RPMI8226 (cell line): ENCODE results near the gene IDE.
"Not testable (repeated sequence)": the region's sequence is repeated elsewhere in the genome, so short reads cannot be mapped to it uniquely, and the experiment has no call there.

Source experiments
- DNase-seq: peaks from one replicate; pipeline ENCODE4 v3.0.0-alpha.2; 2015

IDE gene

GRCh38 chr10:92573798-92574547 is at the start of gene IDE:
Gene IDE, minus strand, starts transcription at chr10:92574093. Its CDS starts 74 bp downstream, at chr10:92574019.
- peak; percentile 84 for DNase-seq

GRCh38 chr10:92619368-92619767 is 45.5 kb upstream of the IDE start:
- DNase-seq: no peak

- no peak for DNase-seq
Observed at GRCh38 chr10:92615515-92615914, 41.6 kb upstream of the IDE start.

- no peak for DNase-seq
Observed at GRCh38 chr10:92604841-92605240, 30.9 kb upstream of the IDE start.

- no peak for DNase-seq
Observed at GRCh38 chr10:92598321-92598720, 24.4 kb upstream of the IDE start.

- no peak for DNase-seq
Observed at GRCh38 chr10:92595505-92595904, 21.6 kb upstream of the IDE start.

- peak; percentile 10 for DNase-seq
Observed at GRCh38 chr10:92593619-92594588, 20.0 kb upstream of the IDE start.

GRCh38 chr10:92592761-92593618 is 19.1 kb upstream of the IDE start, which contains the start of gene KIF11:
Gene KIF11, plus strand, starts transcription at chr10:92593130. Its CDS starts 246 bp downstream, at chr10:92593376.
- DNase-seq: peak; percentile 96

- DNase-seq: peak; percentile 92
Observed at GRCh38 chr10:92591550-92592022, 17.7 kb upstream of the IDE start.

GRCh38 chr10:92590623-92591549 is 17.0 kb upstream of the IDE start:
- DNase-seq: peak; percentile 55

- not testable (repeated sequence) for DNase-seq
Observed at GRCh38 chr10:92582347-92582746, 8.5 kb upstream of the IDE start.

- no peak for DNase-seq
Observed at GRCh38 chr10:92575961-92576360, 2.1 kb upstream of the IDE start.

GRCh38 chr10:92574548-92575261 is 812 bp upstream of the IDE start:
- DNase-seq: peak; percentile 27

- peak; percentile 57 for DNase-seq
Observed at GRCh38 chr10:92573091-92573797, 649 bp downstream of the IDE start.

- DNase-seq: no peak
Observed at GRCh38 chr10:92572362-92573090, 1.4 kb downstream of the IDE start.

GRCh38 chr10:92571649-92572048 is 2.2 kb downstream of the IDE start:
- no peak for DNase-seq

- DNase-seq: not testable (repeated sequence)
Observed at GRCh38 chr10:92569663-92570062, 4.2 kb downstream of the IDE start.

- DNase-seq: no peak
Observed at GRCh38 chr10:92569071-92569470, 4.8 kb downstream of the IDE start.

- no peak for DNase-seq
Observed at GRCh38 chr10:92567952-92568600, 5.8 kb downstream of the IDE start.
